Esophagus squamous epithelium (tissue), 5 donors: ENCODE measurements around the gene BEND7. TPM values are rescaled to one million over a fixed set of nuclear protein-coding genes. Genes with fewer than 3 reads are reported as not detected.

ENCODE experiments used
- DNase-seq: peaks from one replicate; lab custom pipeline; 2025; lab: John Stamatoyannopoulos, UW
- H3K27ac ChIP-seq, 4 donors: fragments of 200-600 bp; sonication (generic); one replicate each; pipeline ENCODE4 v1.5.1; 2016 to 2019; ENCODE audit warnings: mild to moderate bottlenecking in 1 of 4
- H3K27me3 ChIP-seq, 4 donors: fragments of 200-600 bp; sonication (generic); 1 replicate in 3 of 4; 2 replicates in 1 of 4; pipeline versions ENCODE4 v1.5.1 to v1.6.0; 2017 to 2021; ENCODE audit warnings: antibody characterized with exemption in 1 of 4
- H3K36me3 ChIP-seq, 3 donors: fragments of 200-600 bp; sonication (generic); one replicate each; pipeline ENCODE4 v1.5.1; 2016 to 2019
- H3K4me1 ChIP-seq, 3 donors: fragments of 200-600 bp; sonication (generic); one replicate each; pipeline ENCODE4 v1.5.1; 2017 to 2019
- H3K4me3 ChIP-seq, 4 donors: fragments of 200-600 bp; sonication (generic); 1 replicate in 3 of 4; 2 replicates in 1 of 4; pipeline ENCODE4 v1.5.1; 2016 to 2019; ENCODE audit warnings: mild to moderate bottlenecking in 2 of 4, moderate library complexity in 1 of 4
- H3K9me3 ChIP-seq, 3 donors: fragments of 200-600 bp; sonication (generic); one replicate each; pipeline ENCODE4 v1.5.1; 2016 to 2019
- POLR2A ChIP-seq, 4 donors: fragments of 450-650 bp; IDR thresholded peaks; one replicate each; pipeline ENCODE4 v1.6.1; 2017; ENCODE audit warnings: antibody characterized with exemption in 4 of 4, mild to moderate bottlenecking in 4 of 4, moderate library complexity in 3 of 4
- WGBS, 2 donors: methylation state at CpG; one replicate each; pipeline ENCODE4 v1.1.5; 2018; 5-methylcytosine and 5-hydroxymethylcytosine counted together
- intact Hi-C: fragments of 100-400 bp; cut with DNase I; formaldehyde crosslinking; loops from one replicate; pipeline ENCODE4 v1.15.0; 2022
- total RNA-seq, 4 donors: library from RNA; depleted of rRNA; stranded (reverse); fragments of >200 nt; gene quantifications; one replicate each; pipeline ENCODE4 v1.1.0, GENCODE V29; 2016
- TF ChIP-seq, protein P1 (sequence below), 6 experiments: fragments of 450-650 bp in 4 of 6; fragments of 200-600 bp in 2 of 6; sonication (generic) in 2 of 6; IDR thresholded peaks; one replicate each; pipeline ENCODE4 v1.5.1; 2016 to 2019; ENCODE audit warnings: antibody characterized with exemption in 6 of 6, mild to moderate bottlenecking in 4 of 6, moderate library complexity in 4 of 6
- donor health status: DM: yes; HTN: yes; CAD: no.

BEND7 gene
- total RNA-seq, 4 donors from 2014 or later: 0.70 to 6.7 (median 2.8) TPM

DNA sequence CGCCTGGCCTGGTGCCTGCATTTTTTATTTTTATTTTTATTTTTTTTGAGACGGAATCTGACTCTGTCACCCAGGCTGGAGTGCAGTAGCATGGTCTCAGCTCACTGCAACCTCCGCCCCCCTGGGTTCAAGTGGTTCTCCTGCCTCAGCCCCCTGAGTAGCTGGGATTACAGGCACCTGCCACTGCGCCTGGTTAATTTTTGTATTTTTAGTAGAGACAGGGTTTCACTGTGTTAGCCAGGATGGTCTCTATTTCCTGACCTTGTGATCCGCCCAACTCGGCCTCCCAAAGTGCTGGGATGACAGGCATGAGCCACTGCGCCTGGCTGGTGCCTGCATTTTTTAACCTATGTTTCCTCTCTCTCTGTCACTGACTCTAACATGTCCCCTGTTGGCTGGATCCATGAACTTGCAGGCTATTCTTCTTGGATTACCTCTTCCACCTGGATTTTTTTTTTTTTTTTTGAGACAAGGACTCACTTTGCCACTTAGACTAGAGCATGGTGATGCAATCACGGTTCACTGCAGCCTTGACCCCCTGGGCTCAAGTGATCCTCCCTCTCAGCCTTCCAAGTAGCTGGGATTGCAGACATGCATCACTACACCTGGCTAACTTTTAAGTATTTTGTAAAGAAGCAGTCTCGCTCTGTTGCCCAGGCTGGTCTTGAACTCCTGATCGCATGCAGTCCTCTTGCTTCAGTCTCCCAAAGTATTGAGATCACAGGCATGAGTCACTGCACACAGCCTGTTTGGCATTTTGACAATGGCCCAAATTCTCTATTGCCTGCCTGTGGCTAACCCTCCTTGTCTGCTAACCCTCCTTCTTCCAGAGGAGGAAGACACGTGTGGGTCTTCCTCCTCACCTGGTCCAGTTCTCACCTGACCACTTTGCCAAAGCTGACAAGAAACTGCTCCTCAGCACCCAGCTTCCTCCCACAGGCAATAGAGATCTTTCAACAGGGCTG lies 34.9 kb upstream of the BEND7 start:
- intact Hi-C loops: no loop called here
- WGBS, 2 donors: 87 to 90% methylated on average over 11 of the region's 11 CpGs
- H3K27ac ChIP-seq: no peak overlapping the region
- no peaks in the 10 kb centered on the region for H3K4me1 ChIP-seq
- H3K9me3 ChIP-seq: no peaks in the 10 kb centered on the region
- DNase-seq: no peak
- H3K36me3 ChIP-seq: no peaks in the 10 kb centered on the region
- H3K27me3 ChIP-seq: no peaks in the 10 kb centered on the region
- TF ChIP-seq, protein P1, sequence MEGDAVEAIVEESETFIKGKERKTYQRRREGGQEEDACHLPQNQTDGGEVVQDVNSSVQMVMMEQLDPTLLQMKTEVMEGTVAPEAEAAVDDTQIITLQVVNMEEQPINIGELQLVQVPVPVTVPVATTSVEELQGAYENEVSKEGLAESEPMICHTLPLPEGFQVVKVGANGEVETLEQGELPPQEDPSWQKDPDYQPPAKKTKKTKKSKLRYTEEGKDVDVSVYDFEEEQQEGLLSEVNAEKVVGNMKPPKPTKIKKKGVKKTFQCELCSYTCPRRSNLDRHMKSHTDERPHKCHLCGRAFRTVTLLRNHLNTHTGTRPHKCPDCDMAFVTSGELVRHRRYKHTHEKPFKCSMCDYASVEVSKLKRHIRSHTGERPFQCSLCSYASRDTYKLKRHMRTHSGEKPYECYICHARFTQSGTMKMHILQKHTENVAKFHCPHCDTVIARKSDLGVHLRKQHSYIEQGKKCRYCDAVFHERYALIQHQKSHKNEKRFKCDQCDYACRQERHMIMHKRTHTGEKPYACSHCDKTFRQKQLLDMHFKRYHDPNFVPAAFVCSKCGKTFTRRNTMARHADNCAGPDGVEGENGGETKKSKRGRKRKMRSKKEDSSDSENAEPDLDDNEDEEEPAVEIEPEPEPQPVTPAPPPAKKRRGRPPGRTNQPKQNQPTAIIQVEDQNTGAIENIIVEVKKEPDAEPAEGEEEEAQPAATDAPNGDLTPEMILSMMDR (IDR thresholded peaks at IDR 0.05): no peak
- TF ChIP-seq POLR2A (IDR thresholded peaks at IDR 0.05): no peak
- H3K4me3 ChIP-seq: no peak overlapping the region

DNA sequence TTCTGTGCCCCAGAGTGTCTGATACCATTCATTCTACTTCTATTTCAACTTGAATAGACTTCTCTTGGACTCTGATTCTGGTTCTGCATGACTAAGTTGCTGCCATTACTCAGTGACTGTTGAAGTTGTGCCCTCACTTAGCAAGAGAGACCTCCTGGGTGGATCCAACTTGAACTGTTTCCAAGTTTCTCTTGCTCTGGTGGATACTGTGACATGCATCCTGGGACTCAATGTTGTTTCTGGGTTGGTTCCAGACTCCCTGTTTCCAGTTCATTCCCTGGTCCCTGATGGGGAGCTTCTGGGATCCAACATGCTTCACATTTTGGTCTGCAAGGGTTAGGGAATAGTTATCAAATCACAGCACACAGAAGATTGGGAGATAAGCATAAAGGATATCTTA lies 31.8 kb upstream of the BEND7 start:
- no peak overlapping the region for H3K4me3 ChIP-seq
- H3K27ac ChIP-seq: no peak overlapping the region
- no peaks in the 10 kb centered on the region for H3K36me3 ChIP-seq
- H3K27me3 ChIP-seq: no peaks in the 10 kb centered on the region
- no peaks in the 10 kb centered on the region for H3K9me3 ChIP-seq
- TF ChIP-seq, protein P1 (IDR thresholded peaks at IDR 0.05): no peak
- no peak for TF ChIP-seq POLR2A (IDR thresholded peaks at IDR 0.05)
- intact Hi-C loops: no loop called here
- H3K4me1 ChIP-seq: peaks cover 0 to 19% (median 0%) of the 10 kb centered on the region in 3 donors
- no peak for DNase-seq

DNA sequence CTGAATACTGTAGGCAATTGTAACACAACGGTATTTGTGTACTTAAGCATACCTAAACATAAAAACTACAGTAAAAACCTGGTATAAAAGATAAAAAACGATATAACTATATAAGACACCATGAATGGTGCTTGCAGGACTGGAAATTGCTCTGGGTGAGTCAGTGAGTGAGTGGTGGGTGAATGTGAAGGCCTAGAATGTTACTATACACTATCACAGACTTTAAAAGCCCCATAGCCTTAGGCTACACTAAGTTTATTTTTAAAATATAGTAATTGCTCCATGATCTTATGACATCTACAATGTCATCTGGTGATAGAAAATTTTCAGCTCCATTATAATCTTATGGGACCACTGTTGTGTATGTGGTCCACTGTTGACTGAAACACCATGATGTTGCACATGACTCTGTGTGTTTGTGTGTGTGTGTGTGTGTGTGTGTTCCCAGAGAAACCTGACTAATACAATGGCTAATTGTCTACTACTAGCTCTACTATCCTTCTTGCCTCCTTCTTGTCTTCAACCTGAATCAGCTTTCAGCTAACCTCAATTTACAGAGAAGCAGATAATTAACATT lies 30.4 kb upstream of the BEND7 start:
- H3K36me3 ChIP-seq: no peaks in the 10 kb centered on the region
- no peak for TF ChIP-seq POLR2A (IDR thresholded peaks at IDR 0.05)
- TF ChIP-seq, protein P1 (IDR thresholded peaks at IDR 0.05): no peak
- H3K27me3 ChIP-seq: no peaks in the 10 kb centered on the region
- no peaks in the 10 kb centered on the region for H3K9me3 ChIP-seq
- intact Hi-C loops: no loop called here
- peaks cover 0 to 24% (median 0%) of the 10 kb centered on the region in 3 donors for H3K4me1 ChIP-seq
- no peak overlapping the region for H3K4me3 ChIP-seq
- no peak overlapping the region for H3K27ac ChIP-seq
- no peak for DNase-seq
- WGBS, 2 donors: 53 to 54% methylated on average over 2 of the region's 2 CpGs

DNA sequence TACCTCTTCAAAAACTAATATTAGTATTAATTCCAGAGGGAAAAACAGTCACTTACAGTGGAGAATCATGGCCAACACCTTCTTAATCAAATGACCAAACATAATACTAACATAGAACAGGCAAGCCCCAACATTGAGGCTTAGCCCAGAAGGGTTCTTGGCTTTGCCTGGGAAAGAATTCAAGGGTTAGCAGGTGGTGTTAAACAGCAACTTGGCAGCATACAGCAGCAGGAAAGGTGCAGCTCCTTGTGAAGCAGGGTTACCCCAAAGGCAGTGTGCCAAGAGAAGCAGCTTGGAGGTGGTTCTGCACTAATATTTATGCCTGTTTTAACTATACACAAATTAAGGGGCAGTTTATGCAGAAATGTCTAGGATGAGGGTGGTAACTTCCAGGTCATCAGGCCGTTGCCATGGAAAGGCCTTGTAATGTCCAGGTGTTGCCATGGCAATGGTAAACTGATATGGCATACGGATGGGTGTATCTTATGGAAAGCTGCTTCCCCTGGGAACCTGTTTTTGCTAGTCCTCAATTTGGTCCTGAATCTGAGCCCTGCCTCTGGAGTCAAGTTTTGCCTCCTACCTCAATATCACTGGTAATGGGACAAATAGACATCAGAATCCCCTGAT lies 27.2 kb upstream of the BEND7 start:
- DNase-seq: no peak
- Histone ChIP-seq H3K4me3 (no peak overlapping the region), H3K4me1 (peaks cover 0 to 24% (median 0%) of the 10 kb centered on the region in 3 donors), H3K27me3 (peaks cover 0 to 5% (median 0%) of the 10 kb centered on the region in 4 donors), H3K36me3 (no peaks in the 10 kb centered on the region), H3K9me3 (no peaks in the 10 kb centered on the region), H3K27ac (no peak overlapping the region)
- intact Hi-C loops: no loop called here
- WGBS, 2 donors: 37 to 38% methylated on average over 2 of the region's 2 CpGs
- TF ChIP-seq, protein P1 (IDR thresholded peaks at IDR 0.05): no peak
- TF ChIP-seq POLR2A (IDR thresholded peaks at IDR 0.05): no peak
